ENCODE measurements around the gene DGKI. TPM values are rescaled to one million over a fixed set of nuclear protein-coding genes. Genes with fewer than 3 reads are reported as not detected.

Gene DGKI
- polyA plus RNA-seq, 1 experiment, result 1.4 TPM

- Histone ChIP-seq H3K4me3 (ENCODE audit: low read depth, low read length) (no peak overlapping the region), H3K27me3 (ENCODE audit: control insufficient read depth, insufficient read depth, low read length) (no peaks in the 10 kb centered on the region), H3K36me3 (ENCODE audit: control insufficient read depth, insufficient read depth, low read length) (peaks cover 5% of the 10 kb centered on the region)
- ChIA-PET POLR2A (no interaction called here), CTCF (no interaction called here)
- no peak for TF ChIP-seq CTCF (IDR thresholded peaks at IDR 0.05; ENCODE audit: insufficient read depth, low read depth, low read length)
- DNase-seq (ENCODE audit: low read depth), result no peak
Measured at GRCh38 chr7:137865764-137866163, 19.0 kb upstream of the DGKI start.

GRCh38 chr7:137862964-137863363 is 16.2 kb upstream of the DGKI start:
- ChIA-PET POLR2A (no interaction called here), CTCF (interaction anchor here (0.5 to 1.4 kb wide), 2 partner anchors 16 to 730 kb away, joined by 3 read pairs; no protein-coding TSS in a partner anchor)
- H3K36me3 ChIP-seq (ENCODE audit: control insufficient read depth, insufficient read depth, low read length), result peaks cover 5% of the 10 kb centered on the region

GRCh38 chr7:137862358-137862757 is 15.6 kb upstream of the DGKI start:
- no peak overlapping the region for H3K4me3 ChIP-seq (ENCODE audit: low read depth, low read length)
- TF ChIP-seq CTCF (IDR thresholded peaks at IDR 0.05; ENCODE audit: insufficient read depth, low read depth, low read length), result no peak
- H3K36me3 ChIP-seq (ENCODE audit: control insufficient read depth, insufficient read depth, low read length), result peaks cover 4% of the 10 kb centered on the region
- ChIA-PET POLR2A (no interaction called here), CTCF (interaction anchor here (0.5 to 1.4 kb wide), 3 partner anchors 10 to 731 kb away, joined by 3 read pairs; no protein-coding TSS in a partner anchor)
- DNase-seq (ENCODE audit: low read depth), result no peak
- H3K27me3 ChIP-seq (ENCODE audit: control insufficient read depth, insufficient read depth, low read length), result no peaks in the 10 kb centered on the region

More at GRCh38 chr7:137862964-137863363, 16.2 kb upstream of the DGKI start:
- no peak for TF ChIP-seq CTCF (IDR thresholded peaks at IDR 0.05; ENCODE audit: insufficient read depth, low read depth, low read length)
- Histone ChIP-seq H3K27me3 (ENCODE audit: control insufficient read depth, insufficient read depth, low read length) (no peaks in the 10 kb centered on the region), H3K4me3 (ENCODE audit: low read depth, low read length) (no peak overlapping the region)
- DNase-seq (ENCODE audit: low read depth), result no peak

- ChIA-PET CTCF (no interaction called here), POLR2A (no interaction called here)
- Histone ChIP-seq H3K36me3 (ENCODE audit: control insufficient read depth, insufficient read depth, low read length) (peaks cover 2% of the 10 kb centered on the region), H3K4me3 (ENCODE audit: low read depth, low read length) (no peak overlapping the region), H3K27me3 (ENCODE audit: control insufficient read depth, insufficient read depth, low read length) (no peaks in the 10 kb centered on the region)
- DNase-seq (ENCODE audit: low read depth), result no peak
- TF ChIP-seq CTCF (IDR thresholded peaks at IDR 0.05; ENCODE audit: insufficient read depth, low read depth, low read length), result no peak
Measured at GRCh38 chr7:137860542-137860941, 13.8 kb upstream of the DGKI start.

- no peak for TF ChIP-seq CTCF (IDR thresholded peaks at IDR 0.05; ENCODE audit: insufficient read depth, low read depth, low read length)
- Histone ChIP-seq H3K36me3 (ENCODE audit: control insufficient read depth, insufficient read depth, low read length) (no peaks in the 10 kb centered on the region; the same call in 1 of the 2 replicates), H3K4me3 (ENCODE audit: low read depth, low read length) (no peak overlapping the region), H3K27me3 (ENCODE audit: control insufficient read depth, insufficient read depth, low read length) (no peaks in the 10 kb centered on the region)
- POLR2A ChIA-PET, result interaction anchor here (0.6 kb wide), 1 partner anchor 12 kb away, joined by 6 read pairs; no protein-coding TSS in a partner anchor
- CTCF ChIA-PET, result interaction anchor here (0.8 to 1.2 kb wide), 2 partner anchors 9 to 29 kb away, joined by 3 read pairs; no protein-coding TSS in a partner anchor
- DNase-seq (ENCODE audit: low read depth), result no peak
Measured at GRCh38 chr7:137853053-137853452, 6.3 kb upstream of the DGKI start.
